Myocyte (in vitro differentiated cells): ENCODE results near the gene GTF2F1. TPM values are rescaled to one million over a fixed set of nuclear protein-coding genes. Genes with fewer than 3 reads are reported as not detected.
"Not testable (repeated sequence)": the region's sequence is repeated elsewhere in the genome, so short reads cannot be mapped to it uniquely, and the experiment has no call there.

ENCODE experiments used
- DNase-seq: peaks from one replicate; pipeline ENCODE4 v3.0.0-alpha.2; 2012; ENCODE audit warnings: low read depth
- total RNA-seq: library from RNA; depleted of rRNA; stranded (reverse); fragments of >200 nt; gene quantifications from 2 replicates; pipeline ENCODE4 v1.2.3, GENCODE V29; 2014

Gene GTF2F1
- total RNA-seq, 1 donor from 2014 or later: 52.8 TPM

- no peak for DNase-seq
Measured at GRCh38 chr19:6418562-6418932, 25.6 kb upstream of the GTF2F1 start.

- peak; percentile 18 for DNase-seq
Measured at GRCh38 chr19:6417713-6418561, 25.0 kb upstream of the GTF2F1 start.

GRCh38 chr19:6416658-6417405 lies 23.9 kb upstream of the GTF2F1 start:
- DNase-seq: no peak

GRCh38 chr19:6415591-6416190 lies 22.7 kb upstream of the GTF2F1 start:
- no peak for DNase-seq

GRCh38 chr19:6414793-6415590 lies 22.0 kb upstream of the GTF2F1 start:
- no peak for DNase-seq

GRCh38 chr19:6413721-6414643 lies 21.0 kb upstream of the GTF2F1 start:
- DNase-seq: no peak

GRCh38 chr19:6413291-6413690 lies 20.3 kb upstream of the GTF2F1 start:
- DNase-seq: no peak

GRCh38 chr19:6412447-6413091 lies 19.6 kb upstream of the GTF2F1 start:
- peak; percentile 6 for DNase-seq

GRCh38 chr19:6412061-6412446 lies 19.1 kb upstream of the GTF2F1 start:
- DNase-seq: no peak

- DNase-seq: no peak
Measured at GRCh38 chr19:6409346-6409745, 16.4 kb upstream of the GTF2F1 start.

- DNase-seq: no peak
Measured at GRCh38 chr19:6406401-6406800, 13.4 kb upstream of the GTF2F1 start.

GRCh38 chr19:6402837-6403608 lies 10.1 kb upstream of the GTF2F1 start:
- peak; percentile 6 for DNase-seq

- no peak for DNase-seq
Measured at GRCh38 chr19:6402058-6402457, 9.1 kb upstream of the GTF2F1 start.

- not testable (repeated sequence) for DNase-seq
Measured at GRCh38 chr19:6400062-6400944, 7.3 kb upstream of the GTF2F1 start.

- no peak for DNase-seq
Measured at GRCh38 chr19:6396305-6396704, 3.3 kb upstream of the GTF2F1 start.

- DNase-seq: no peak
Measured at GRCh38 chr19:6394831-6395230, 1.9 kb upstream of the GTF2F1 start.

GRCh38 chr19:6393983-6394412 lies 1.0 kb upstream of the GTF2F1 start:
- DNase-seq: no peak
